Transverse colon (tissue), 4 donors: ENCODE data around the gene TRIP12. TPM values are rescaled to one million over a fixed set of nuclear protein-coding genes. Genes with fewer than 3 reads are reported as not detected.

ENCODE experiments used
- DNase-seq: peaks from one replicate; pipeline ENCODE4 v3.0.0-alpha.2; 2019
- H3K27ac ChIP-seq, 4 donors: fragments of 200-600 bp; sonication (generic); 2 replicates each; pipeline ENCODE4 v1.5.1; 2016 to 2018; ENCODE audit warnings: inconsistent platforms in 4 of 4
- H3K27me3 ChIP-seq: fragments of 200-600 bp; sonication (generic); 2 replicates; pipeline ENCODE4 v1.5.1; 2017; ENCODE audit warnings: inconsistent platforms
- H3K36me3 ChIP-seq, 4 donors: fragments of 200-600 bp; sonication (generic); 2 replicates each; pipeline ENCODE4 v1.5.1; 2017 to 2019; ENCODE audit warnings: inconsistent platforms in 4 of 4
- H3K4me1 ChIP-seq, 4 donors: fragments of 200-600 bp; sonication (generic); 2 replicates each; pipeline ENCODE4 v1.5.1; 2017 to 2020; ENCODE audit warnings: inconsistent platforms in 4 of 4
- H3K4me3 ChIP-seq, 4 donors: fragments of 200-600 bp; sonication (generic); 1 replicate in 1 of 4; 2 replicates in 3 of 4; pipeline versions ENCODE4 v1.5.1 to v1.6.1; 2017 to 2019; ENCODE audit warnings: inconsistent platforms in 4 of 4
- H3K9me3 ChIP-seq, 2 donors: fragments of 200-600 bp; sonication (generic); 2 replicates each; pipeline ENCODE4 v1.5.1; 2017 to 2019; ENCODE audit warnings: inconsistent platforms in 2 of 2
- EP300 ChIP-seq: sonication (generic); formaldehyde crosslinking; IDR thresholded peaks from one replicate; pipeline ENCODE4 v1.6.1; 2017; ENCODE audit warnings: antibody characterized with exemption, low read depth
- POLR2A ChIP-seq: fragments of 450-650 bp; IDR thresholded peaks from one replicate; pipeline ENCODE4 v1.6.1; 2016; ENCODE audit warnings: antibody characterized with exemption, mild to moderate bottlenecking, moderate library complexity
- POLR2AphosphoS5 ChIP-seq, 3 donors: sonication (generic); formaldehyde crosslinking; IDR thresholded peaks; one replicate each; pipeline ENCODE4 v1.6.1; 2016; ENCODE audit warnings: antibody characterized with exemption in 3 of 3
- WGBS, 2 donors: methylation state at CpG; one replicate each; pipeline ENCODE4 v1.1.5; 2018; ENCODE audit warnings: low coverage in 1 of 2; 5-methylcytosine and 5-hydroxymethylcytosine counted together
- in situ Hi-C, 4 donors: fragments of 200-750 bp; cut with MboI; loops; one replicate each; pipeline versions ENCODE4 v1.15.0 to v1.15.1; 2017; ENCODE audit warnings: low sequenced_read_pairs in 3 of 4, low pct_ligation_motif_present in 1 of 4, low pct_unique_long_range_greater_than_20kb in 1 of 4
- intact Hi-C: fragments of 100-400 bp; cut with DNase I; formaldehyde crosslinking; loops from one replicate; pipeline ENCODE4 v1.15.1; 2023; ENCODE audit warnings: low total_unique reads
- total RNA-seq, 4 donors: library from RNA; depleted of rRNA; stranded (reverse); fragments of >200 nt; gene quantifications; one replicate each; pipeline ENCODE4 v1.1.0, GENCODE V29; 2016
- TF ChIP-seq, protein P1 (sequence below), 5 experiments: fragments of 200-600 bp in 3 of 5; fragments of 450-650 bp in 2 of 5; sonication (generic) in 3 of 5; IDR thresholded peaks; 1 replicate in 2 of 5; 2 replicates in 3 of 5; pipeline ENCODE4 v1.5.1; 2016 to 2017; ENCODE audit warnings: antibody characterized with exemption in 5 of 5, inconsistent platforms in 3 of 5, mild to moderate bottlenecking in 2 of 5, moderate library complexity in 1 of 5

TRIP12 gene
- total RNA-seq, 4 donors from 2014 or later = 143 to 238 (median 158) TPM

GRCh38 chr2:229869226-229869625 lies 52.6 kb downstream of the TRIP12 start:
- TF ChIP-seq, protein P1, sequence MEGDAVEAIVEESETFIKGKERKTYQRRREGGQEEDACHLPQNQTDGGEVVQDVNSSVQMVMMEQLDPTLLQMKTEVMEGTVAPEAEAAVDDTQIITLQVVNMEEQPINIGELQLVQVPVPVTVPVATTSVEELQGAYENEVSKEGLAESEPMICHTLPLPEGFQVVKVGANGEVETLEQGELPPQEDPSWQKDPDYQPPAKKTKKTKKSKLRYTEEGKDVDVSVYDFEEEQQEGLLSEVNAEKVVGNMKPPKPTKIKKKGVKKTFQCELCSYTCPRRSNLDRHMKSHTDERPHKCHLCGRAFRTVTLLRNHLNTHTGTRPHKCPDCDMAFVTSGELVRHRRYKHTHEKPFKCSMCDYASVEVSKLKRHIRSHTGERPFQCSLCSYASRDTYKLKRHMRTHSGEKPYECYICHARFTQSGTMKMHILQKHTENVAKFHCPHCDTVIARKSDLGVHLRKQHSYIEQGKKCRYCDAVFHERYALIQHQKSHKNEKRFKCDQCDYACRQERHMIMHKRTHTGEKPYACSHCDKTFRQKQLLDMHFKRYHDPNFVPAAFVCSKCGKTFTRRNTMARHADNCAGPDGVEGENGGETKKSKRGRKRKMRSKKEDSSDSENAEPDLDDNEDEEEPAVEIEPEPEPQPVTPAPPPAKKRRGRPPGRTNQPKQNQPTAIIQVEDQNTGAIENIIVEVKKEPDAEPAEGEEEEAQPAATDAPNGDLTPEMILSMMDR (IDR thresholded peaks at IDR 0.05) = no peak
- no peak for TF ChIP-seq EP300
- in situ Hi-C loops = no loop called here
- 68 to 93% methylated on average over 3 of the region's 3 CpGs for WGBS, 2 donors
- Histone ChIP-seq H3K4me3 (no peak overlapping the region), H3K4me1 (peaks cover 0 to 31% (median 4%) of the 10 kb centered on the region in 4 donors), H3K36me3 (no peaks in the 10 kb centered on the region), H3K9me3 (no peaks in the 10 kb centered on the region), H3K27me3 (no peaks in the 10 kb centered on the region), H3K27ac (no peak overlapping the region)
- intact Hi-C loops = no loop called here
- no peak for DNase-seq

GRCh38 chr2:229868794-229869193 lies 53.0 kb downstream of the TRIP12 start:
- Histone ChIP-seq H3K36me3 (no peaks in the 10 kb centered on the region), H3K27ac (no peak overlapping the region), H3K4me1 (peaks cover 0 to 31% (median 4%) of the 10 kb centered on the region in 4 donors), H3K4me3 (no peak overlapping the region), H3K9me3 (no peaks in the 10 kb centered on the region), H3K27me3 (no peaks in the 10 kb centered on the region)
- in situ Hi-C loops = no loop called here
- intact Hi-C loops = no loop called here
- no peak for DNase-seq
- no peak for TF ChIP-seq POLR2AphosphoS5 (IDR thresholded peaks at IDR 0.05)
- no peak for TF ChIP-seq POLR2A
- TF ChIP-seq, protein P1 (IDR thresholded peaks at IDR 0.05) = no peak
- TF ChIP-seq EP300 = no peak
- WGBS, 2 donors = 97 to 100% methylated on average over 2 of the region's 2 CpGs

GRCh38 chr2:229865033-229865432 lies 56.8 kb downstream of the TRIP12 start:
- Histone ChIP-seq H3K36me3 (no peaks in the 10 kb centered on the region), H3K4me3 (no peak overlapping the region), H3K4me1 (peaks cover 0 to 14% (median 5%) of the 10 kb centered on the region in 4 donors), H3K9me3 (no peaks in the 10 kb centered on the region), H3K27ac (no peak overlapping the region), H3K27me3 (no peaks in the 10 kb centered on the region)
- TF ChIP-seq POLR2AphosphoS5 (IDR thresholded peaks at IDR 0.05) (no peak), POLR2A (no peak), EP300 (no peak)
- WGBS, 2 donors = 95% methylated on average over 2 of the region's 2 CpGs; no CpG with 5 or more reads in 1 of the 2 donors
- intact Hi-C loops (no loop called here), in situ Hi-C loops (no loop called here)
- no peak for DNase-seq

- intact Hi-C loops (no loop called here), in situ Hi-C loops (no loop called here)
- Histone ChIP-seq H3K4me1 (peaks cover 0 to 11% (median 5%) of the 10 kb centered on the region in 4 donors), H3K9me3 (no peaks in the 10 kb centered on the region), H3K27ac (no peak overlapping the region), H3K36me3 (peaks cover 0 to 12% (median 6%) of the 10 kb centered on the region in 4 donors), H3K27me3 (no peaks in the 10 kb centered on the region), H3K4me3 (no peak overlapping the region)
- DNase-seq = no peak
- TF ChIP-seq EP300 (no peak), POLR2AphosphoS5 (IDR thresholded peaks at IDR 0.05) (no peak)
- TF ChIP-seq, protein P1 (IDR thresholded peaks at IDR 0.05) = no peak
These were observed 60.4 kb downstream of the TRIP12 start for GRCh38 chr2:229861431-229861830.

DNA sequence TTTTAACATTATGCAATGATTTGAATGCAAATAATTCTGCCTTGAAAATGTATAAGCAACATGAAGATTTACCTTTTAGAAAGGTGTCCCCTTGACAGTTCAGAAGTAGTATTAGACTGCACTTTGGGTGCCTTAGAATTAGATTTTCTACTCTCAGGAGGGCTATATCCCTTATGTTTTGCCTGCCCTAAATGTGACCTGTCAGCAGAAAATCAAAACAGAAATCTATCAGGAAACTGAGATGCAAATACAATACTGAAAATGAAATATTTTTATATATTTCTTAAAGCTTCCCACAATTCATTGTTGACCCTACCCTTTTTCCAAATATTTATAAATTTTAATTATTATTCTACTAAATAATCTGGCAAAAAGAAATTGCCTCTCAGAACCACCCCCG lies 61.5 kb downstream of the TRIP12 start:
- Histone ChIP-seq H3K27ac (no peak overlapping the region), H3K36me3 (peaks cover 0 to 21% (median 6%) of the 10 kb centered on the region in 4 donors), H3K27me3 (no peaks in the 10 kb centered on the region), H3K4me1 (peaks cover 0 to 11% (median 5%) of the 10 kb centered on the region in 4 donors), H3K4me3 (no peak overlapping the region), H3K9me3 (no peaks in the 10 kb centered on the region)
- DNase-seq = no peak
- intact Hi-C loops (no loop called here), in situ Hi-C loops (no loop called here)
- 100% methylated on average over 1 of the region's 1 CpG for WGBS, 2 donors
- no peak for TF ChIP-seq POLR2AphosphoS5 (IDR thresholded peaks at IDR 0.05)
